RWPE1 (cell line): ENCODE data around the gene LIPF.
"Not testable (repeated sequence)": the region's sequence is repeated elsewhere in the genome, so short reads cannot be mapped to it uniquely, and the experiment has no call there.

ENCODE experiments used
- CTCF ChIA-PET: fragments of 350-600 bp; sonication (Branson Sonifier 250); formaldehyde crosslinking; extraction: SDS; loops from one replicate; lab custom pipeline; 2021; lab: Yijun Ruan, JAX
- POLR2A ChIA-PET: fragments of 400-600 bp; formaldehyde crosslinking; extraction: SDS; loops from one replicate; lab custom pipeline; 2020; ENCODE audit warnings: antibody characterized with exemption; ENCODE audit not compliant: low non-redundant PET; lab: Yijun Ruan, JAX
- DNase-seq: peaks from one replicate; pipeline ENCODE4 v3.0.0; 2012; ENCODE audit warnings: low spot score
- H3K27ac ChIP-seq: fragments of 450-650 bp; 2 replicates; pipeline ENCODE4 v1.5.1; 2017
- CTCF ChIP-seq: fragments of 450-650 bp; conservative IDR thresholded peaks from 2 replicates; pipeline ENCODE4 v1.5.1; 2017; ENCODE audit warnings: low read depth, mild to moderate bottlenecking

LIPF gene

GRCh38 chr10:88652616-88653015, 11.6 kb upstream of the LIPF start:
- H3K27ac ChIP-seq, result no peak overlapping the region
- POLR2A ChIA-PET, result no interaction called here
- no peak for TF ChIP-seq CTCF
- no peak for DNase-seq
- CTCF ChIA-PET, result interaction anchor here (1.2 kb wide), 1 partner anchor 36 kb away, joined by 5 read pairs; no protein-coding TSS in a partner anchor

DNA sequence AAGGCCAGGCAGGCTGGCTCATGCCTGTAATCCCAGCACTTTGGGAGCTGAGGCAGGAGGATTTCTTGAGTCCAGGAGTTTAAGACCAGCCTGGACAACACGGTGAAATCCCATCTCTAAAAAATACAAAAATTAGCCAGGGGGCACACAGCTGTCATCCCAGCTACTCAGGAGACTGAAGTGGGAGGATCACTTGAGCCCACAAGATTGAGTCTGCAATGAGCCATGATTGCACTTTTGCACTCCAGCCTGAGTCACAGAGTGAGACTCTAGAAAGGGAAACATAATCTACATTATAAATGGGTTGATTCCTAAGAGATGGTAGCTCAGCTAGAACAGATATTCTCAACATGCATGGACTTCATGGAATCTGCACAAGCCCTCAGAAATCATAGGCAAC, 6.3 kb upstream of the LIPF start:
- no peak for DNase-seq
- CTCF ChIA-PET, result interaction anchor here (0.5 kb wide), 1 partner anchor 333 kb away, joined by 3 read pairs; no protein-coding TSS in a partner anchor
- no peak overlapping the region for H3K27ac ChIP-seq
- TF ChIP-seq CTCF, result no peak
- POLR2A ChIA-PET, result no interaction called here

- no peak for TF ChIP-seq CTCF
- POLR2A ChIA-PET, result no interaction called here
- no peak for DNase-seq
- CTCF ChIA-PET, result interaction anchor here (0.8 kb wide), 1 partner anchor 29 kb away, joined by 4 read pairs; no protein-coding TSS in a partner anchor
- no peak overlapping the region for H3K27ac ChIP-seq
Measured at GRCh38 chr10:88659725-88660597, 4.3 kb upstream of the LIPF start.

- ChIA-PET POLR2A (no interaction called here), CTCF (interaction anchor here (0.8 kb wide), 1 partner anchor 28 kb away, joined by 4 read pairs; no protein-coding TSS in a partner anchor)
- no peak for TF ChIP-seq CTCF
- H3K27ac ChIP-seq, result no peak overlapping the region
- DNase-seq, result no peak
Measured at GRCh38 chr10:88660598-88660884, 3.7 kb upstream of the LIPF start.

DNA sequence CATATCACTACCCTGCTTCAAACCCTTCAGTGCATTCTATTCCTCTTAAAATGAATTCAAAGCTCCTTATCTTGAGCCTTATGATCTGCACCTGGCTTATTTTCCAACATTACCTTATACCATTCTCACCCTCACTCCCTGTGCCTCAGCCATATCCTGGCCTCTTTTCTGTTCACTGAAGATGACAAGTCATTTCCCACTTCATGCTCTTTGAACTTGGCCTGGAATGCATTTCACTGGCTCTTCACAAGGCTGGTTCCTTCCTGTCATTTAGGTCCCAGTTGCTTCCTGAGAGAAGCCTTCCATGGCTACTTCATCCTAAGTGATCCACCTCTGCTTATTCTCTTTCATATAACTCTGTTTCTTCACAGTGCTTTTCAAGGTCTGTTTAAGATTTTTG, 3.2 kb upstream of the LIPF start:
- TF ChIP-seq CTCF, result no peak
- DNase-seq, result no peak
- H3K27ac ChIP-seq, result no peak overlapping the region
- ChIA-PET POLR2A (no interaction called here), CTCF (interaction anchor here (0.6 kb wide), 1 partner anchor 274 kb away, joined by 3 read pairs; no protein-coding TSS in a partner anchor)

DNA sequence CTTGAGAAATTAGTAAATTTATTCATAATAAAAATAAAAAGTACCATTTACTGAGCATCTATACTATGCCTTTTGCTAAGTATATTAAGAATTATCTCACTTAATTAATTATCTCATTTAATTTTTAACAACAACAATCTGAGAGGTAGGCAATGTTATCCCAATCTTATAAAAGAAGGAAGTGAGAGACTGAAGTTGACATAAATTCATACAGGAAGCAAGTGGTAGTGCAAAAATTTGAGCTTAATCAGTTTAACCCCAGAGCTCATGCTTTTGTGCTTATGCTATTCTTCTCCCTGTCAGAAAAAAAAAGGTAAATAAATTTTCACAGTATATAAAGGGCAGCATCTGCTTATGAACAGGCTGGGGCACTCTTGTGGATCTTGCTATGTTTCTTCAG, 2.7 kb upstream of the LIPF start:
- H3K27ac ChIP-seq, result no peak overlapping the region
- POLR2A ChIA-PET, result no interaction called here
- CTCF ChIA-PET, result interaction anchor here (0.6 kb wide), 2 partner anchors 273 to 404 kb away, joined by 3 read pairs; no protein-coding TSS in a partner anchor
- TF ChIP-seq CTCF, result no peak
- no peak for DNase-seq

GRCh38 chr10:88663153-88663552, 1.1 kb upstream of the LIPF start:
- DNase-seq, POLR2A ChIA-PET, CTCF ChIA-PET, H3K27ac ChIP-seq: not testable (repeated sequence)
